Progenitor cell of endocrine pancreas (in vitro differentiated cells): ENCODE data around the gene HBS1L. TPM values are rescaled to one million over a fixed set of nuclear protein-coding genes. Genes with fewer than 3 reads are reported as not detected.

Experiments used
- DNase-seq: peaks from one replicate; pipeline ENCODE4 v3.0.0; 2021; ENCODE audit warnings: low spot score; ENCODE audit not compliant: unreplicated experiment
- H3K27ac Mint-ChIP-seq: 2 replicates; pipeline ENCODE4 v1.8.0; 2021; ENCODE audit warnings: mild to moderate bottlenecking, moderate library complexity, mixed read lengths
- H3K27me3 Mint-ChIP-seq: 2 replicates; pipeline ENCODE4 v1.8.0; 2021; ENCODE audit warnings: mixed read lengths
- H3K36me3 Mint-ChIP-seq: 2 replicates; pipeline ENCODE4 v1.8.0; 2022; ENCODE audit warnings: mixed read lengths; ENCODE audit not compliant: insufficient read depth
- H3K4me1 Mint-ChIP-seq: 2 replicates; pipeline ENCODE4 v1.8.0; 2021; ENCODE audit warnings: low read depth, mixed read lengths
- H3K4me3 Mint-ChIP-seq: 2 replicates; pipeline ENCODE4 v1.8.0; 2021; ENCODE audit warnings: low read depth, mild to moderate bottlenecking, moderate library complexity, mixed read lengths
- H3K9me3 Mint-ChIP-seq: 2 replicates; pipeline ENCODE4 v1.8.0; 2021; ENCODE audit warnings: low read depth, mixed read lengths
- CTCF ChIP-seq: fragments of 200-600 bp; sonication (generic); IDR thresholded peaks from one replicate; pipeline ENCODE4 v1.5.0; 2021; ENCODE audit warnings: antibody characterized with exemption, mild to moderate bottlenecking; ENCODE audit not compliant: unreplicated experiment
- total RNA-seq: library from RNA; stranded (reverse); gene quantifications from 2 replicates; pipeline ENCODE4 v1.2.1, GENCODE V29; 2021

Gene HBS1L
- total RNA-seq, 1 donor from 2014 or later = 77.2 TPM

- Mint-ChIP-seq H3K36me3 (no peaks in the 10 kb centered on the region), H3K4me1 (peaks cover 11% of the 10 kb centered on the region), H3K9me3 (no peaks in the 10 kb centered on the region), H3K27ac (no peak overlapping the region), H3K27me3 (peaks cover 2% of the 10 kb centered on the region), H3K4me3 (no peak overlapping the region)
- TF ChIP-seq CTCF = no peak
- DNase-seq = no peak
These were observed 119.7 kb downstream of the HBS1L start for GRCh38 chr6:134934793-134935485.

GRCh38 chr6:134932535-134933470 lies 121.8 kb downstream of the HBS1L start:
- no peak overlapping the region for H3K4me3 Mint-ChIP-seq
- no peak for DNase-seq
- no peak overlapping the region for H3K27ac Mint-ChIP-seq
- no peaks in the 10 kb centered on the region for H3K9me3 Mint-ChIP-seq
- peaks cover 2% of the 10 kb centered on the region for H3K27me3 Mint-ChIP-seq
- H3K4me1 Mint-ChIP-seq = peaks cover 11% of the 10 kb centered on the region
- no peak for TF ChIP-seq CTCF
- H3K36me3 Mint-ChIP-seq = no peaks in the 10 kb centered on the region

GRCh38 chr6:134932098-134932497 lies 122.5 kb downstream of the HBS1L start:
- DNase-seq = no peak
- H3K36me3 Mint-ChIP-seq = no peaks in the 10 kb centered on the region
- no peaks in the 10 kb centered on the region for H3K9me3 Mint-ChIP-seq
- H3K27me3 Mint-ChIP-seq = no peaks in the 10 kb centered on the region
- no peak overlapping the region for H3K4me3 Mint-ChIP-seq
- TF ChIP-seq CTCF = no peak
- peaks cover 10% of the 10 kb centered on the region for H3K4me1 Mint-ChIP-seq
- H3K27ac Mint-ChIP-seq = no peak overlapping the region

- H3K4me1 Mint-ChIP-seq = peaks cover 10% of the 10 kb centered on the region
- H3K27me3 Mint-ChIP-seq = no peaks in the 10 kb centered on the region
- H3K36me3 Mint-ChIP-seq = no peaks in the 10 kb centered on the region
- H3K27ac Mint-ChIP-seq = no peak overlapping the region
- TF ChIP-seq CTCF = no peak
- no peaks in the 10 kb centered on the region for H3K9me3 Mint-ChIP-seq
- no peak for DNase-seq
- no peak overlapping the region for H3K4me3 Mint-ChIP-seq
These were observed 124.2 kb downstream of the HBS1L start for GRCh38 chr6:134930463-134930862.

GRCh38 chr6:134928151-134928900 lies 126.3 kb downstream of the HBS1L start:
- no peak for TF ChIP-seq CTCF
- Mint-ChIP-seq H3K36me3 (no peaks in the 10 kb centered on the region), H3K27ac (no peak overlapping the region), H3K9me3 (no peaks in the 10 kb centered on the region), H3K4me3 (no peak overlapping the region), H3K27me3 (no peaks in the 10 kb centered on the region), H3K4me1 (no peaks in the 10 kb centered on the region)
- DNase-seq = no peak
